Thyroid gland (tissue), 4 donors: ENCODE data around the gene OR51A2.

Experiments used
- POLR2A ChIP-seq, 2 donors: fragments of 450-650 bp; IDR thresholded peaks; one replicate each; pipeline ENCODE4 v1.6.1; 2017; ENCODE audit warnings: antibody characterized with exemption in 2 of 2, mild to moderate bottlenecking in 2 of 2, moderate library complexity in 1 of 2
- TF ChIP-seq, protein P1 (sequence below), 6 experiments: fragments of 200-600 bp in 3 of 6; fragments of 450-650 bp in 3 of 6; sonication (generic) in 3 of 6; IDR thresholded peaks; one replicate each; pipeline ENCODE4 v1.5.1; 2016 to 2019; ENCODE audit warnings: antibody characterized with exemption in 6 of 6, mild to moderate bottlenecking in 2 of 6, inconsistent platforms in 1 of 6, moderate library complexity in 1 of 6

GRCh38 chr11:4919250-4919649, 36.3 kb downstream of the OR51A2 start, which contains the start of gene OR51G2:
- TF ChIP-seq, protein P1, sequence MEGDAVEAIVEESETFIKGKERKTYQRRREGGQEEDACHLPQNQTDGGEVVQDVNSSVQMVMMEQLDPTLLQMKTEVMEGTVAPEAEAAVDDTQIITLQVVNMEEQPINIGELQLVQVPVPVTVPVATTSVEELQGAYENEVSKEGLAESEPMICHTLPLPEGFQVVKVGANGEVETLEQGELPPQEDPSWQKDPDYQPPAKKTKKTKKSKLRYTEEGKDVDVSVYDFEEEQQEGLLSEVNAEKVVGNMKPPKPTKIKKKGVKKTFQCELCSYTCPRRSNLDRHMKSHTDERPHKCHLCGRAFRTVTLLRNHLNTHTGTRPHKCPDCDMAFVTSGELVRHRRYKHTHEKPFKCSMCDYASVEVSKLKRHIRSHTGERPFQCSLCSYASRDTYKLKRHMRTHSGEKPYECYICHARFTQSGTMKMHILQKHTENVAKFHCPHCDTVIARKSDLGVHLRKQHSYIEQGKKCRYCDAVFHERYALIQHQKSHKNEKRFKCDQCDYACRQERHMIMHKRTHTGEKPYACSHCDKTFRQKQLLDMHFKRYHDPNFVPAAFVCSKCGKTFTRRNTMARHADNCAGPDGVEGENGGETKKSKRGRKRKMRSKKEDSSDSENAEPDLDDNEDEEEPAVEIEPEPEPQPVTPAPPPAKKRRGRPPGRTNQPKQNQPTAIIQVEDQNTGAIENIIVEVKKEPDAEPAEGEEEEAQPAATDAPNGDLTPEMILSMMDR (IDR thresholded peaks at IDR 0.05) = no peak
- no peak for TF ChIP-seq POLR2A (IDR thresholded peaks at IDR 0.05)
